SK-N-SH (cell line): Measurements from ENCODE around the gene CDH4. TPM values are rescaled to one million over a fixed set of nuclear protein-coding genes. Genes with fewer than 3 reads are reported as not detected.

ENCODE experiments used
- CTCF ChIA-PET: fragments of 300-600, 350-600 bp; formaldehyde crosslinking; extraction: SDS; loops from one replicate; lab custom pipeline; 2021; lab: Yijun Ruan, JAX
- POLR2A ChIA-PET: fragments of 350-600 bp; sonication (Branson Sonifier 250); formaldehyde crosslinking; extraction: SDS; loops from one replicate; lab custom pipeline; 2020; ENCODE audit warnings: antibody characterized with exemption, inconsistent platforms; lab: Yijun Ruan, JAX
- DNase-seq: peaks from one replicate; pipeline ENCODE4 v3.0.0; 2012
- H2AFZ ChIP-seq: fragments of 200-600 bp; sonication (generic); 2 replicates; pipeline ENCODE4 v1.8.1; 2016; ENCODE audit warnings: antibody characterized with exemption, mild to moderate bottlenecking, low read depth
- H3F3A ChIP-seq: fragments of 200-600 bp; sonication (generic); replicated peaks from 2 replicates; pipeline ENCODE3; 2016; ENCODE audit warnings: antibody characterized with exemption, mild to moderate bottlenecking; ENCODE audit not compliant: insufficient read depth
- H3K27ac ChIP-seq, 2 experiments: fragments of 200-500 bp in 1 of 2; fragments of 200-600 bp in 1 of 2; sonication (Bioruptor generic) in 1 of 2; sonication (generic), shearing (Covaris generic) in 1 of 2; 2 replicates each; pipeline versions ENCODE4 v1.5.1 to v1.6.1; 2014 to 2016; ENCODE audit warnings: low read depth in 2 of 2, inconsistent platforms in 1 of 2, low read length in 1 of 2, mild to moderate bottlenecking in 1 of 2, mixed read lengths in 1 of 2
- H3K27me3 ChIP-seq: fragments of 200-600 bp; sonication (generic), shearing (Covaris generic); 2 replicates; pipeline ENCODE4 v1.6.1; 2016; ENCODE audit warnings: mixed run types; ENCODE audit not compliant: insufficient read depth
- H3K36me3 ChIP-seq, 2 experiments: fragments of 200-500 bp in 1 of 2; fragments of 200-600 bp in 1 of 2; sonication (Bioruptor generic) in 1 of 2; sonication (generic) in 1 of 2; replicated peaks in 1 of 2; 2 replicates each; pipeline versions ENCODE3 to v1.5.1; 2014 to 2016; ENCODE audit warnings: low read length in 1 of 2, mild to moderate bottlenecking in 1 of 2; ENCODE audit not compliant: insufficient read depth in 2 of 2, control insufficient read depth in 1 of 2
- H3K4me1 ChIP-seq, 2 experiments: fragments of 200-500 bp in 1 of 2; fragments of 200-600 bp in 1 of 2; sonication (Bioruptor generic) in 1 of 2; sonication (generic), shearing (Covaris generic) in 1 of 2; 2 replicates each; pipeline versions ENCODE4 v1.5.1 to v1.6.1; 2014 to 2016; ENCODE audit warnings: low read depth in 1 of 2, low read length in 1 of 2, mixed run types in 1 of 2; ENCODE audit not compliant: insufficient read depth in 2 of 2, control insufficient read depth in 1 of 2
- H3K4me2 ChIP-seq: fragments of 200-600 bp; sonication (generic), shearing (Covaris generic); 2 replicates; pipeline ENCODE4 v1.6.1; 2017; ENCODE audit warnings: mixed run types
- H3K4me3 ChIP-seq, 2 experiments: fragments of 200-500 bp in 1 of 2; fragments of 200-600 bp in 1 of 2; sonication (Bioruptor generic) in 1 of 2; sonication (generic), shearing (Covaris generic) in 1 of 2; 2 replicates each; pipeline versions ENCODE4 v1.5.1 to v1.8.1; 2014 to 2016; ENCODE audit warnings: low read depth in 2 of 2, inconsistent platforms in 1 of 2, low read length in 1 of 2, mild to moderate bottlenecking in 1 of 2, mixed read lengths in 1 of 2, moderate library complexity in 1 of 2
- H3K79me2 ChIP-seq: fragments of 200-600 bp; sonication (generic); 2 replicates; pipeline ENCODE4 v1.8.1; 2017; ENCODE audit warnings: mild to moderate bottlenecking; ENCODE audit not compliant: insufficient read depth
- H3K9ac ChIP-seq: fragments of 200-600 bp; sonication (generic); 2 replicates; pipeline ENCODE4 v1.6.1; 2017; ENCODE audit warnings: mixed run types
- H3K9me2 ChIP-seq: fragments of 200-600 bp; sonication (generic); 2 replicates; pipeline ENCODE4 v1.6.1; 2017; ENCODE audit warnings: mixed run types
- H3K9me3 ChIP-seq: fragments of 200-600 bp; sonication (generic); 2 replicates; pipeline ENCODE4 v1.6.1; 2017; ENCODE audit warnings: mixed run types, mild to moderate bottlenecking, moderate library complexity
- H4K20me1 ChIP-seq: fragments of 200-600 bp; sonication (generic); 2 replicates; pipeline ENCODE4 v1.6.1; 2017; ENCODE audit warnings: mild to moderate bottlenecking, mixed run types; ENCODE audit not compliant: insufficient read depth
- CHD2 ChIP-seq: fragments of 150-350 bp; IDR thresholded peaks from 2 replicates; pipeline ENCODE4 v1.6.1; 2018; ENCODE audit warnings: low read length; ENCODE audit not compliant: partially characterized antibody
- EP300 ChIP-seq, 2 experiments: IDR thresholded peaks; 2 replicates each; pipeline versions ENCODE4 v1.4.0 to v1.6.1; 2012; ENCODE audit warnings: borderline replicate concordance in 1 of 2, low read depth in 1 of 2, low read length in 1 of 2
- FOXM1 ChIP-seq: IDR thresholded peaks from 2 replicates; pipeline ENCODE4 v1.4.0; 2012; ENCODE audit warnings: low read depth, mild to moderate bottlenecking
- GATA2 ChIP-seq: sonication (generic); formaldehyde crosslinking; IDR thresholded peaks from 2 replicates; pipeline ENCODE4 v1.5.0; 2020; ENCODE audit warnings: mild to moderate bottlenecking, missing genetic modification reagents
- JUND ChIP-seq: IDR thresholded peaks from 2 replicates; pipeline ENCODE4 v1.4.0; 2012
- MEF2A ChIP-seq: IDR thresholded peaks from 2 replicates; pipeline ENCODE4 v1.4.0; 2012; ENCODE audit warnings: low read depth, borderline replicate concordance
- MXI1 ChIP-seq: IDR thresholded peaks from 2 replicates; pipeline ENCODE4 v1.6.1; 2012; ENCODE audit warnings: mild to moderate bottlenecking, low read depth, low read length, improper control_type of control experiment
- NRF1 ChIP-seq: IDR thresholded peaks from 2 replicates; pipeline ENCODE4 v1.6.1; 2012; ENCODE audit warnings: low read depth, mild to moderate bottlenecking, low read length
- RFX5 ChIP-seq: IDR thresholded peaks from 2 replicates; pipeline ENCODE4 v1.6.1; 2012; ENCODE audit warnings: mild to moderate bottlenecking, improper control_type of control experiment, low read length
- RXRA ChIP-seq: IDR thresholded peaks from 2 replicates; pipeline ENCODE4 v1.4.0; 2012; ENCODE audit warnings: low read depth, mild to moderate bottlenecking, borderline replicate concordance
- TCF12 ChIP-seq: IDR thresholded peaks from 2 replicates; pipeline ENCODE4 v1.4.0; 2012
- TEAD4 ChIP-seq: IDR thresholded peaks from 2 replicates; pipeline ENCODE4 v1.4.0; 2012; ENCODE audit warnings: mild to moderate bottlenecking, borderline replicate concordance; ENCODE audit not compliant: insufficient read depth
- WGBS: methylation state at CpG from one replicate; pipeline ENCODE4 v1.1.6; 2017; ENCODE audit warnings: low lambda C conversion rate; 5-methylcytosine and 5-hydroxymethylcytosine counted together
- polyA plus RNA-seq, 3 experiments: library from polyadenylated mRNA; depleted of rRNA; stranded (reverse); fragments of >200 nt; gene quantifications; 2 replicates each; pipeline ENCODE4 v1.2.3, GENCODE V29; 2012
- TF ChIP-seq, protein P1 (sequence below): IDR thresholded peaks from 2 replicates; pipeline ENCODE4 v1.6.1; 2012; ENCODE audit warnings: mild to moderate bottlenecking, low read depth, low read length, moderate library complexity
- TF ChIP-seq, protein P2 (sequence below): IDR thresholded peaks from 2 replicates; pipeline ENCODE4 v1.4.0; 2012; ENCODE audit warnings: low read depth

The CDH4 gene
- polyA plus RNA-seq, 1 of the 3 experiments (the other 2 are of a cell fraction) = not detected

DNA sequence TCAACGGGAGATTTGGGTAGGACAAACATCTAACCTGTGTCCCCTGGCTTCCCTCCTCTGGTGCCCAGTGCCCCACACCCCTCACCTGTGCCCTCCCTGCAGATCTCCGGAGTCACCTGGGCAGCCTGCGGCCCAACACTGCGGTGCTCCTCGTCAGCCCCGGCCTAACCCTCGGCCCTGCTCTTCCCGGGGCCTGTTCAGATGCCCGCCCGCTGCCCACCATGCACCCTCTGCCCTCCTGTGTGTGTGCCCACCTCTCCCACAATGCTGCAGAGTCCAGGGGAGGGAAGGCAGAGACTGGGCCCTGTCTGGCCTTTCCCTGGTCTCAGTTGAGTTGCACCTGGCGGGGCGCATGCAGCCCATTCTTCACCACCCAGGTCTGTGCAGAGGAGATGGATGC, 349.3 kb downstream of the CDH4 start:
- Histone ChIP-seq H4K20me1 (no peaks in the 10 kb centered on the region), H3K79me2 (no peaks in the 10 kb centered on the region), H3K4me2 (no peak overlapping the region), H3K27ac (no peak overlapping the region), H3K4me3 (no peak overlapping the region), H3F3A (no peaks in the 10 kb centered on the region), H3K9ac (no peak overlapping the region), H3K4me1 (no peaks in the 10 kb centered on the region), H2AFZ (no peak overlapping the region), H3K27me3 (no peaks in the 10 kb centered on the region), H3K36me3 (no peaks in the 10 kb centered on the region), H3K9me3 (no peaks in the 10 kb centered on the region), H3K9me2 (no peaks in the 10 kb centered on the region)
- WGBS = 50% methylated on average over 2 of the region's 12 CpGs
- POLR2A ChIA-PET = no interaction called here
- DNase-seq = no peak
- CTCF ChIA-PET = interaction anchor here (1.4 kb wide), 1 partner anchor 295 kb away, joined by 3 read pairs; no protein-coding TSS in a partner anchor
- no peak for TF ChIP-seq NRF1
- TF ChIP-seq, protein P1, sequence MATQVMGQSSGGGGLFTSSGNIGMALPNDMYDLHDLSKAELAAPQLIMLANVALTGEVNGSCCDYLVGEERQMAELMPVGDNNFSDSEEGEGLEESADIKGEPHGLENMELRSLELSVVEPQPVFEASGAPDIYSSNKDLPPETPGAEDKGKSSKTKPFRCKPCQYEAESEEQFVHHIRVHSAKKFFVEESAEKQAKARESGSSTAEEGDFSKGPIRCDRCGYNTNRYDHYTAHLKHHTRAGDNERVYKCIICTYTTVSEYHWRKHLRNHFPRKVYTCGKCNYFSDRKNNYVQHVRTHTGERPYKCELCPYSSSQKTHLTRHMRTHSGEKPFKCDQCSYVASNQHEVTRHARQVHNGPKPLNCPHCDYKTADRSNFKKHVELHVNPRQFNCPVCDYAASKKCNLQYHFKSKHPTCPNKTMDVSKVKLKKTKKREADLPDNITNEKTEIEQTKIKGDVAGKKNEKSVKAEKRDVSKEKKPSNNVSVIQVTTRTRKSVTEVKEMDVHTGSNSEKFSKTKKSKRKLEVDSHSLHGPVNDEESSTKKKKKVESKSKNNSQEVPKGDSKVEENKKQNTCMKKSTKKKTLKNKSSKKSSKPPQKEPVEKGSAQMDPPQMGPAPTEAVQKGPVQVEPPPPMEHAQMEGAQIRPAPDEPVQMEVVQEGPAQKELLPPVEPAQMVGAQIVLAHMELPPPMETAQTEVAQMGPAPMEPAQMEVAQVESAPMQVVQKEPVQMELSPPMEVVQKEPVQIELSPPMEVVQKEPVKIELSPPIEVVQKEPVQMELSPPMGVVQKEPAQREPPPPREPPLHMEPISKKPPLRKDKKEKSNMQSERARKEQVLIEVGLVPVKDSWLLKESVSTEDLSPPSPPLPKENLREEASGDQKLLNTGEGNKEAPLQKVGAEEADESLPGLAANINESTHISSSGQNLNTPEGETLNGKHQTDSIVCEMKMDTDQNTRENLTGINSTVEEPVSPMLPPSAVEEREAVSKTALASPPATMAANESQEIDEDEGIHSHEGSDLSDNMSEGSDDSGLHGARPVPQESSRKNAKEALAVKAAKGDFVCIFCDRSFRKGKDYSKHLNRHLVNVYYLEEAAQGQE = no peak
- TF ChIP-seq TEAD4 = no peak
- no peak for TF ChIP-seq MEF2A
- TF ChIP-seq FOXM1 = no peak
- no peak for TF ChIP-seq JUND
- no peak for TF ChIP-seq TCF12
- TF ChIP-seq CHD2 = no peak
- no peak for TF ChIP-seq RFX5
- TF ChIP-seq GATA2 (CRISPR knock-in tag) = no peak
- no peak for TF ChIP-seq RXRA
- no peak for TF ChIP-seq MXI1

GRCh38 chr20:61601853-61602252, 349.8 kb downstream of the CDH4 start:
- ChIA-PET CTCF (interaction anchor here (1.4 kb wide), 1 partner anchor 294 kb away, joined by 3 read pairs; no protein-coding TSS in a partner anchor), POLR2A (no interaction called here)
- DNase-seq = no peak
- TF ChIP-seq EP300 (IDR thresholded peaks at IDR 0.05; ENCODE audit: borderline replicate concordance in 1 of 2, low read depth in 1 of 2, low read length in 1 of 2) = no peak
- TF ChIP-seq, protein P2, sequence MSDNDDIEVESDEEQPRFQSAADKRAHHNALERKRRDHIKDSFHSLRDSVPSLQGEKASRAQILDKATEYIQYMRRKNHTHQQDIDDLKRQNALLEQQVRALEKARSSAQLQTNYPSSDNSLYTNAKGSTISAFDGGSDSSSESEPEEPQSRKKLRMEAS = no peak
- TF ChIP-seq NRF1 = no peak
- TF ChIP-seq MXI1 = no peak
- TF ChIP-seq FOXM1 = no peak
- Histone ChIP-seq H3K36me3 (no peaks in the 10 kb centered on the region), H3K4me1 (no peaks in the 10 kb centered on the region), H2AFZ (no peak overlapping the region), H3K27ac (no peak overlapping the region), H3K27me3 (no peaks in the 10 kb centered on the region), H3K4me2 (no peak overlapping the region), H3K9me3 (no peaks in the 10 kb centered on the region), H3K79me2 (no peaks in the 10 kb centered on the region), H3K4me3 (no peak overlapping the region), H4K20me1 (no peaks in the 10 kb centered on the region), H3F3A (no peaks in the 10 kb centered on the region), H3K9me2 (no peaks in the 10 kb centered on the region), H3K9ac (no peak overlapping the region)
- 63% methylated on average over 10 of the region's 14 CpGs for WGBS
